Stimulated activated naive CD8-positive, alpha-beta T cell treated with anti-CD3 and anti-CD28 coated beads, Interleukin-15, Interleukin-2, amounts not matched to agents 100 U/mL and 50 U/mL, for 24 hours (primary cell): ENCODE data around the gene TAF7L.
"Not testable (repeated sequence)": the region's sequence is repeated elsewhere in the genome, so short reads cannot be mapped to it uniquely, and the experiment has no call there.

Experiments used
- ATAC-seq: fragments of 150-1000 bp; cut with Tn5 transposase; one replicate; pipeline ENCODE4 v1.10.0; 2021
- DNase-seq: peaks from one replicate; pipeline ENCODE4 v3.0.0; 2021

Gene TAF7L

GRCh38 chrX:101290957-101291603, at the start of gene TAF7L:
Gene TAF7L, minus strand, starts transcription at chrX:101291334. Its CDS starts 3,791 bp downstream, at chrX:101287543.
- DNase-seq, result no peak
- no peak for ATAC-seq

GRCh38 chrX:101337776-101338271, 46.7 kb upstream of the TAF7L start:
- DNase-seq, result no peak

GRCh38 chrX:101334310-101334709, 43.2 kb upstream of the TAF7L start:
- not testable (repeated sequence) for DNase-seq, ATAC-seq

More at GRCh38 chrX:101337776-101338271, 46.7 kb upstream of the TAF7L start:
- no peak for ATAC-seq

- not testable (repeated sequence) for DNase-seq, ATAC-seq
Observed at GRCh38 chrX:101326600-101326999, 35.5 kb upstream of the TAF7L start.

GRCh38 chrX:101303790-101304189, 12.7 kb upstream of the TAF7L start:
- DNase-seq, result no peak
- no peak for ATAC-seq

GRCh38 chrX:101295603-101296002, 4.5 kb upstream of the TAF7L start:
- ATAC-seq, DNase-seq: not testable (repeated sequence)

- no peak for ATAC-seq
- DNase-seq, result peak; percentile 3
Observed at GRCh38 chrX:101287402-101287801, 3.7 kb downstream of the TAF7L start.

- no peak for ATAC-seq
Observed at GRCh38 chrX:101276238-101276637, 14.9 kb downstream of the TAF7L start.

GRCh38 chrX:101274198-101274597, 16.9 kb downstream of the TAF7L start:
- ATAC-seq, result no peak
- DNase-seq, result no peak

More at GRCh38 chrX:101276238-101276637, 14.9 kb downstream of the TAF7L start:
- DNase-seq, result no peak

- ATAC-seq (no peak), DNase-seq (no peak)
Observed at GRCh38 chrX:101265869-101266428, 25.2 kb downstream of the TAF7L start.

- DNase-seq (no peak), ATAC-seq (no peak)
Observed at GRCh38 chrX:101263766-101264165, 27.4 kb downstream of the TAF7L start.

GRCh38 chrX:101262590-101262989, 28.5 kb downstream of the TAF7L start:
- DNase-seq (no peak), ATAC-seq (no peak)

GRCh38 chrX:101260435-101260834, 30.7 kb downstream of the TAF7L start:
- no peak for ATAC-seq

GRCh38 chrX:101258259-101258581, 32.9 kb downstream of the TAF7L start:
- ATAC-seq (no peak), DNase-seq (no peak)

More at GRCh38 chrX:101260435-101260834, 30.7 kb downstream of the TAF7L start:
- no peak for DNase-seq

- ATAC-seq (no peak), DNase-seq (no peak)
Observed at GRCh38 chrX:101257448-101258258, 33.5 kb downstream of the TAF7L start.

GRCh38 chrX:101252634-101253033, 38.5 kb downstream of the TAF7L start:
- DNase-seq (no peak), ATAC-seq (no peak)

GRCh38 chrX:101241531-101241930, 49.6 kb downstream of the TAF7L start:
- no peak for DNase-seq
- no peak for ATAC-seq

GRCh38 chrX:101237041-101237440, 54.1 kb downstream of the TAF7L start:
- no peak for DNase-seq
- ATAC-seq, result no peak

GRCh38 chrX:101232316-101232715, 58.8 kb downstream of the TAF7L start:
- ATAC-seq (no peak), DNase-seq (no peak)

GRCh38 chrX:101231080-101231479, 60.1 kb downstream of the TAF7L start:
- ATAC-seq (no peak), DNase-seq (no peak)

GRCh38 chrX:101230636-101231035, 60.5 kb downstream of the TAF7L start:
- DNase-seq (no peak), ATAC-seq (no peak)

- DNase-seq, result no peak
- peak; percentile 43 for ATAC-seq
Observed at GRCh38 chrX:101229170-101229569, 62.0 kb downstream of the TAF7L start.

GRCh38 chrX:101223226-101223625, 67.9 kb downstream of the TAF7L start:
- no peak for DNase-seq
- ATAC-seq, result no peak
